HEK293T (cell line): Measurements from ENCODE around the gene APLP2.

Experiments used
- CTBP1 ChIP-seq: fragments of 450-650 bp; IDR thresholded peaks from 2 replicates; pipeline ENCODE4 v1.6.1; 2016; ENCODE audit warnings: borderline replicate concordance
- ELF4 ChIP-seq: fragments of 450-650 bp; IDR thresholded peaks from 2 replicates; pipeline ENCODE4 v1.6.1; 2017; ENCODE audit warnings: antibody characterized with exemption
- FOXK2 ChIP-seq: fragments of 450-650 bp; IDR thresholded peaks from 2 replicates; pipeline ENCODE4 v1.6.1; 2016; ENCODE audit warnings: mild to moderate bottlenecking
- NFRKB ChIP-seq: fragments of 450-650 bp; IDR thresholded peaks from 2 replicates; pipeline ENCODE4 v1.6.1; 2016; ENCODE audit warnings: mild to moderate bottlenecking, moderate library complexity
- PKNOX1 ChIP-seq: fragments of 450-650 bp; IDR thresholded peaks from 2 replicates; pipeline ENCODE4 v1.6.1; 2016
- SP1 ChIP-seq: fragments of 450-650 bp; IDR thresholded peaks from 2 replicates; pipeline ENCODE4 v1.6.1; 2017
- SUZ12 ChIP-seq: fragments of 450-650 bp; IDR thresholded peaks from 2 replicates; pipeline ENCODE4 v1.6.1; 2016; ENCODE audit warnings: mild to moderate bottlenecking
- ZNF384 ChIP-seq: fragments of 450-650 bp; IDR thresholded peaks from 2 replicates; pipeline ENCODE4 v1.6.1; 2016

DNA sequence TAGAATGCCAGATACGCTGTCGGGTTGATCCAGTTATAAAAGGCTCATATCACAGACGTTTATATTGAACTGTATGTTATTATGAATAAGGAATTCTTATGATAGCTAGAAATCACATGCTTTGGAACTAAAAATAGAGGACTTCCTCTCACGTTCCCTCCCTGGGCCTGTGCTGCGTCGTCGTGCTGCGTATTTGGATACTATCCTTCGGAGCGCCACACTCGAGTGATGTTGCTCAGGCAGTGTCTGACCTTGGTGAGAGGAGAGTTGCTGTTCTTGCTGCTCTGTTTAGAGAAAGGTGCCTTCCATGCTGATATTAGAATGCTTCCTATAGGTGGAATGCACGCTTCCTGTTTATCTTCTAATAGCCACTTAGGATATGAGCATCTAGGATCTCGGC is 69.7 kb downstream of the APLP2 start:
- TF ChIP-seq SP1, result no peak
- TF ChIP-seq ZNF384, result no peak
- no peak for TF ChIP-seq SUZ12
- TF ChIP-seq FOXK2, result no peak
- TF ChIP-seq ELF4, result no peak
- no peak for TF ChIP-seq PKNOX1
- TF ChIP-seq NFRKB, result no peak
- no peak for TF ChIP-seq CTBP1
